Esophagus muscularis mucosa (tissue), 4 donors: ENCODE measurements around the gene HAUS8. TPM values are rescaled to one million over a fixed set of nuclear protein-coding genes. Genes with fewer than 3 reads are reported as not detected.

Experiments
- DNase-seq: peaks from one replicate; pipeline ENCODE4 v3.0.0-alpha.2; 2017; ENCODE audit errors: extremely low spot score
- H3K27ac ChIP-seq, 4 donors: fragments of 200-600 bp; sonication (generic); replicated peaks in 1 of 4; 1 replicate in 3 of 4; 2 replicates in 1 of 4; pipeline ENCODE4 v1.5.1; 2016 to 2019; ENCODE audit warnings: mild to moderate bottlenecking in 1 of 4
- H3K27me3 ChIP-seq, 4 donors: fragments of 200-600 bp; sonication (generic); one replicate each; pipeline versions ENCODE4 v1.5.1 to v1.6.0; 2016 to 2019
- H3K36me3 ChIP-seq, 4 donors: fragments of 200-600 bp; sonication (generic); one replicate each; pipeline ENCODE4 v1.5.1; 2016 to 2019
- H3K4me1 ChIP-seq, 4 donors: fragments of 200-600 bp; sonication (generic); one replicate each; pipeline ENCODE4 v1.5.1; 2016 to 2019
- H3K4me3 ChIP-seq, 4 donors: fragments of 200-600 bp; sonication (generic); 1 replicate in 2 of 4; 2 replicates in 2 of 4; pipeline ENCODE4 v1.5.1; 2016 to 2019; ENCODE audit warnings: mild to moderate bottlenecking in 4 of 4, moderate library complexity in 1 of 4
- H3K9me3 ChIP-seq, 4 donors: fragments of 200-600 bp; sonication (generic); 1 replicate in 3 of 4; 2 replicates in 1 of 4; pipeline ENCODE4 v1.5.1; 2016 to 2019
- CTCF ChIP-seq, 3 experiments: fragments of 200-600 bp in 2 of 3; fragments of 450-650 bp in 1 of 3; sonication (generic) in 2 of 3; IDR thresholded peaks; one replicate each; pipeline ENCODE4 v1.5.1; 2017 to 2019; ENCODE audit warnings: antibody characterized with exemption in 3 of 3, mild to moderate bottlenecking in 2 of 3, moderate library complexity in 1 of 3
- EP300 ChIP-seq: sonication (generic); formaldehyde crosslinking; IDR thresholded peaks from one replicate; pipeline ENCODE4 v1.6.1; 2017; ENCODE audit warnings: antibody characterized with exemption
- POLR2A ChIP-seq: fragments of 450-650 bp; IDR thresholded peaks from one replicate; pipeline ENCODE4 v1.6.1; 2017; ENCODE audit warnings: antibody characterized with exemption, moderate library complexity, mild to moderate bottlenecking, low read depth
- POLR2AphosphoS5 ChIP-seq, 2 donors: sonication (generic); formaldehyde crosslinking; IDR thresholded peaks; one replicate each; pipeline ENCODE4 v1.6.1; 2017; ENCODE audit warnings: antibody characterized with exemption in 2 of 2
- WGBS: methylation state at CpG from one replicate; pipeline ENCODE4 v1.1.5; 2018; 5-methylcytosine and 5-hydroxymethylcytosine counted together
- intact Hi-C: fragments of 100-400 bp; cut with DNase I; formaldehyde crosslinking; loops from one replicate; pipeline ENCODE4 v1.15.1; 2023
- total RNA-seq, 4 donors: library from RNA; depleted of rRNA; stranded (reverse); fragments of >200 nt; gene quantifications; one replicate each; pipeline versions ENCODE4 v1.1.0 to v1.2.1, GENCODE V29; 2016

HAUS8 gene
- total RNA-seq, 4 donors from 2014 or later = 3.3 to 6.6 (median 4.6) TPM

GRCh38 chr19:17048885-17049453 is 26.3 kb downstream of the HAUS8 start:
- WGBS = 93% methylated on average over 11 of the region's 16 CpGs
- H3K27ac ChIP-seq = no peak overlapping the region
- H3K4me1 ChIP-seq = no peaks in the 10 kb centered on the region
- no peak for DNase-seq
- H3K4me3 ChIP-seq = no peak overlapping the region
- H3K36me3 ChIP-seq = peaks cover 2 to 48% (median 40%) of the 10 kb centered on the region in 4 donors
- intact Hi-C loops = no loop called here
- TF ChIP-seq POLR2AphosphoS5 (IDR thresholded peaks at IDR 0.05) = no peak
- TF ChIP-seq POLR2A = no peak
- TF ChIP-seq EP300 = no peak
- H3K9me3 ChIP-seq = no peaks in the 10 kb centered on the region
- peaks cover 0 to 9% (median 0%) of the 10 kb centered on the region in 4 donors for H3K27me3 ChIP-seq

- Histone ChIP-seq H3K4me1 (peaks cover 0 to 6% (median 2%) of the 10 kb centered on the region in 4 donors), H3K9me3 (no peaks in the 10 kb centered on the region), H3K27me3 (peaks cover 0 to 32% (median 0%) of the 10 kb centered on the region in 4 donors), H3K4me3 (no peak overlapping the region), H3K27ac (no peak overlapping the region), H3K36me3 (peaks cover 0 to 25% (median 22%) of the 10 kb centered on the region in 4 donors)
- intact Hi-C loops = no loop called here
- 82% methylated on average over 3 of the region's 5 CpGs for WGBS
- no peak for DNase-seq
- TF ChIP-seq CTCF (IDR thresholded peaks at IDR 0.05) (no peak), POLR2AphosphoS5 (IDR thresholded peaks at IDR 0.05) (no peak), EP300 (no peak), POLR2A (no peak)
Measured at GRCh38 chr19:17045907-17046502, 29.2 kb downstream of the HAUS8 start.

- Histone ChIP-seq H3K4me3 (no peak overlapping the region), H3K27me3 (peaks cover 0 to 44% (median 0%) of the 10 kb centered on the region in 4 donors), H3K9me3 (no peaks in the 10 kb centered on the region), H3K36me3 (peaks cover 0 to 3% (median 1%) of the 10 kb centered on the region in 4 donors), H3K4me1 (peaks cover 0 to 6% (median 2%) of the 10 kb centered on the region in 4 donors), H3K27ac (no peak overlapping the region)
- TF ChIP-seq POLR2A = no peak
- TF ChIP-seq CTCF (IDR thresholded peaks at IDR 0.05) = no peak
- no peak for TF ChIP-seq POLR2AphosphoS5 (IDR thresholded peaks at IDR 0.05)
- no peak for TF ChIP-seq EP300
- intact Hi-C loops = no loop called here
- DNase-seq = no peak
- 66% methylated on average over 3 of the region's 7 CpGs for WGBS
Measured at GRCh38 chr19:17043744-17044143, 31.5 kb downstream of the HAUS8 start.

GRCh38 chr19:17041976-17042375 is 33.3 kb downstream of the HAUS8 start:
- no peaks in the 10 kb centered on the region for H3K9me3 ChIP-seq
- peaks cover 0 to 6% (median 2%) of the 10 kb centered on the region in 4 donors for H3K4me1 ChIP-seq
- H3K27me3 ChIP-seq = peaks cover 0 to 56% (median 0%) of the 10 kb centered on the region in 4 donors
- H3K4me3 ChIP-seq = no peak overlapping the region
- DNase-seq = no peak
- intact Hi-C loops = no loop called here
- no peak overlapping the region for H3K27ac ChIP-seq
- TF ChIP-seq CTCF (IDR thresholded peaks at IDR 0.05) = no peak
- TF ChIP-seq POLR2AphosphoS5 (IDR thresholded peaks at IDR 0.05) = no peak
- TF ChIP-seq EP300 = no peak
- TF ChIP-seq POLR2A = no peak
- H3K36me3 ChIP-seq = no peaks in the 10 kb centered on the region
- 15% methylated on average over 10 of the region's 11 CpGs for WGBS

- Histone ChIP-seq H3K9me3 (no peaks in the 10 kb centered on the region), H3K27ac (no peak overlapping the region), H3K36me3 (no peaks in the 10 kb centered on the region), H3K4me1 (peaks cover 0 to 6% (median 2%) of the 10 kb centered on the region in 4 donors), H3K27me3 (peaks cover 0 to 68% (median 0%) of the 10 kb centered on the region in 4 donors), H3K4me3 (no peak overlapping the region)
- intact Hi-C loops = no loop called here
- DNase-seq = no peak
- TF ChIP-seq POLR2A = no peak
- no peak for TF ChIP-seq EP300
- TF ChIP-seq POLR2AphosphoS5 (IDR thresholded peaks at IDR 0.05) = no peak
- TF ChIP-seq CTCF (IDR thresholded peaks at IDR 0.05) = no peak
- WGBS = 83% methylated on average over 12 of the region's 15 CpGs
Measured at GRCh38 chr19:17037966-17038500, 37.2 kb downstream of the HAUS8 start.
